ENCODE results near the gene TOM1L2. TPM values are rescaled to one million over a fixed set of nuclear protein-coding genes. Genes with fewer than 3 reads are reported as not detected.
A peak's percentile ranks its signal among the peaks of the same experiment; 100 is the strongest.
"Not testable (repeated sequence)": the region's sequence is repeated elsewhere in the genome, so short reads cannot be mapped to it uniquely, and the experiment has no call there.

TOM1L2 gene
- total RNA-seq, 1 experiment from 2014 or later, result 3.1 TPM

GRCh38 chr17:18005496-18005895, 33.3 kb upstream of the TOM1L2 start:
- no peak overlapping the region for H3K4me3 ChIP-seq (ENCODE audit: insufficient read depth, low read depth, low read length)
- DNase-seq, result no peak

GRCh38 chr17:18004884-18005305, 32.7 kb upstream of the TOM1L2 start:
- Histone ChIP-seq H3K27me3 (ENCODE audit: control insufficient read depth, insufficient read depth, low read length) (no peaks in the 10 kb centered on the region; the same call in 1 of the 2 replicates), H3K4me3 (ENCODE audit: insufficient read depth, low read depth, low read length) (no peak overlapping the region), H3K36me3 (replicated peaks; ENCODE audit: control insufficient read depth, insufficient read depth, low read length) (no peaks in the 10 kb centered on the region)
- peak; percentile 82 for DNase-seq

More at GRCh38 chr17:18005496-18005895, 33.3 kb upstream of the TOM1L2 start:
- no peaks in the 10 kb centered on the region for H3K36me3 ChIP-seq (replicated peaks; ENCODE audit: control insufficient read depth, insufficient read depth, low read length)
- no peaks in the 10 kb centered on the region; the same call in 1 of the 2 replicates for H3K27me3 ChIP-seq (ENCODE audit: control insufficient read depth, insufficient read depth, low read length)

- Histone ChIP-seq H3K4me3 (ENCODE audit: insufficient read depth, low read depth, low read length) (no peak overlapping the region), H3K36me3 (replicated peaks; ENCODE audit: control insufficient read depth, insufficient read depth, low read length) (no peaks in the 10 kb centered on the region), H3K27me3 (ENCODE audit: control insufficient read depth, insufficient read depth, low read length) (no peaks in the 10 kb centered on the region; the same call in 1 of the 2 replicates)
- no peak for DNase-seq
Measured at GRCh38 chr17:18004345-18004744, 32.1 kb upstream of the TOM1L2 start.

- DNase-seq, result no peak
- H3K4me3 ChIP-seq (ENCODE audit: insufficient read depth, low read depth, low read length), result no peak overlapping the region
- no peaks in the 10 kb centered on the region; the same call in 1 of the 2 replicates for H3K27me3 ChIP-seq (ENCODE audit: control insufficient read depth, insufficient read depth, low read length)
- no peaks in the 10 kb centered on the region for H3K36me3 ChIP-seq (replicated peaks; ENCODE audit: control insufficient read depth, insufficient read depth, low read length)
Measured at GRCh38 chr17:18002171-18002570, 30.0 kb upstream of the TOM1L2 start.

GRCh38 chr17:18000030-18000408, 27.8 kb upstream of the TOM1L2 start:
- Histone ChIP-seq H3K27me3 (ENCODE audit: control insufficient read depth, insufficient read depth, low read length) (no peaks in the 10 kb centered on the region), H3K4me3 (ENCODE audit: insufficient read depth, low read depth, low read length) (no peak overlapping the region), H3K36me3 (replicated peaks; ENCODE audit: control insufficient read depth, insufficient read depth, low read length) (no peaks in the 10 kb centered on the region)
- no peak for DNase-seq

- Histone ChIP-seq H3K27me3 (ENCODE audit: control insufficient read depth, insufficient read depth, low read length) (no peaks in the 10 kb centered on the region), H3K4me3 (ENCODE audit: insufficient read depth, low read depth, low read length) (no peak overlapping the region), H3K36me3 (replicated peaks; ENCODE audit: control insufficient read depth, insufficient read depth, low read length) (no peaks in the 10 kb centered on the region)
- DNase-seq, result no peak
Measured at GRCh38 chr17:17999364-18000029, 27.3 kb upstream of the TOM1L2 start.

GRCh38 chr17:17998934-17999333, 26.7 kb upstream of the TOM1L2 start:
- DNase-seq, result no peak

GRCh38 chr17:17995887-17996286, 23.7 kb upstream of the TOM1L2 start:
- not testable (repeated sequence) for H3K27me3 ChIP-seq (ENCODE audit: control insufficient read depth, insufficient read depth, low read length); H3K4me3 ChIP-seq (ENCODE audit: insufficient read depth, low read depth, low read length); DNase-seq; H3K36me3 ChIP-seq (replicated peaks; ENCODE audit: control insufficient read depth, insufficient read depth, low read length)

More at GRCh38 chr17:17998934-17999333, 26.7 kb upstream of the TOM1L2 start:
- Histone ChIP-seq H3K36me3 (replicated peaks; ENCODE audit: control insufficient read depth, insufficient read depth, low read length) (no peaks in the 10 kb centered on the region), H3K27me3 (ENCODE audit: control insufficient read depth, insufficient read depth, low read length) (no peaks in the 10 kb centered on the region), H3K4me3 (ENCODE audit: insufficient read depth, low read depth, low read length) (no peak overlapping the region)

- H3K27me3 ChIP-seq (ENCODE audit: control insufficient read depth, insufficient read depth, low read length), result no peaks in the 10 kb centered on the region
- DNase-seq, result peak; percentile 92
- no peaks in the 10 kb centered on the region for H3K36me3 ChIP-seq (replicated peaks; ENCODE audit: control insufficient read depth, insufficient read depth, low read length)
- no peak overlapping the region for H3K4me3 ChIP-seq (ENCODE audit: insufficient read depth, low read depth, low read length)
Measured at GRCh38 chr17:17994271-17995069, 22.3 kb upstream of the TOM1L2 start.

GRCh38 chr17:17993852-17994251, 21.7 kb upstream of the TOM1L2 start:
- Histone ChIP-seq H3K36me3 (replicated peaks; ENCODE audit: control insufficient read depth, insufficient read depth, low read length) (no peaks in the 10 kb centered on the region), H3K4me3 (ENCODE audit: insufficient read depth, low read depth, low read length) (no peak overlapping the region), H3K27me3 (ENCODE audit: control insufficient read depth, insufficient read depth, low read length) (no peaks in the 10 kb centered on the region)
- DNase-seq, result no peak

GRCh38 chr17:17993366-17993765, 21.2 kb upstream of the TOM1L2 start:
- Histone ChIP-seq H3K4me3 (ENCODE audit: insufficient read depth, low read depth, low read length) (no peak overlapping the region), H3K36me3 (replicated peaks; ENCODE audit: control insufficient read depth, insufficient read depth, low read length) (no peaks in the 10 kb centered on the region), H3K27me3 (ENCODE audit: control insufficient read depth, insufficient read depth, low read length) (no peaks in the 10 kb centered on the region)
- no peak for DNase-seq

GRCh38 chr17:17990282-17990681, 18.1 kb upstream of the TOM1L2 start:
- H3K4me3 ChIP-seq (ENCODE audit: insufficient read depth, low read depth, low read length), result no peak overlapping the region
- no peaks in the 10 kb centered on the region for H3K27me3 ChIP-seq (ENCODE audit: control insufficient read depth, insufficient read depth, low read length)
- no peaks in the 10 kb centered on the region for H3K36me3 ChIP-seq (replicated peaks; ENCODE audit: control insufficient read depth, insufficient read depth, low read length)
- DNase-seq, result no peak

- Histone ChIP-seq H3K36me3 (replicated peaks; ENCODE audit: control insufficient read depth, insufficient read depth, low read length) (no peaks in the 10 kb centered on the region), H3K27me3 (ENCODE audit: control insufficient read depth, insufficient read depth, low read length) (no peaks in the 10 kb centered on the region), H3K4me3 (ENCODE audit: insufficient read depth, low read depth, low read length) (no peak overlapping the region)
- peak; percentile 19 for DNase-seq
Measured at GRCh38 chr17:17989618-17990017, 17.4 kb upstream of the TOM1L2 start.

GRCh38 chr17:17989081-17989480, 16.9 kb upstream of the TOM1L2 start:
- H3K36me3 ChIP-seq (replicated peaks; ENCODE audit: control insufficient read depth, insufficient read depth, low read length), result no peaks in the 10 kb centered on the region
- H3K27me3 ChIP-seq (ENCODE audit: control insufficient read depth, insufficient read depth, low read length), result no peaks in the 10 kb centered on the region
- H3K4me3 ChIP-seq (ENCODE audit: insufficient read depth, low read depth, low read length), result no peak overlapping the region
- DNase-seq, result no peak

- Histone ChIP-seq H3K27me3 (ENCODE audit: control insufficient read depth, insufficient read depth, low read length) (no peaks in the 10 kb centered on the region), H3K36me3 (replicated peaks; ENCODE audit: control insufficient read depth, insufficient read depth, low read length) (no peaks in the 10 kb centered on the region), H3K4me3 (ENCODE audit: insufficient read depth, low read depth, low read length) (no peak overlapping the region)
- no peak for DNase-seq
Measured at GRCh38 chr17:17988427-17988945, 16.3 kb upstream of the TOM1L2 start.

All from H7 (cell line).